B cell (primary cell): ENCODE results near the gene TNFRSF13B. TPM values are rescaled to one million over a fixed set of nuclear protein-coding genes. Genes with fewer than 3 reads are reported as not detected.

Source experiments
- ATAC-seq: fragments of 200-7000 bp; cut with Tn5 transposase; one replicate; pipeline ENCODE4 v1.10.0; 2021; ENCODE audit warnings: low read depth, mild to moderate bottlenecking, moderate number of reproducible peaks, moderate library complexity
- CTCF ChIA-PET: fragments of 350-600 bp; sonication (Branson Sonifier 250); formaldehyde crosslinking; loops from one replicate; lab custom pipeline; 2021; ENCODE audit warnings: antibody characterized with exemption, inconsistent platforms; lab: Charles Lee
- POLR2A ChIA-PET: fragments of 350-600 bp; sonication (Branson Sonifier 250); formaldehyde crosslinking; loops from one replicate; lab custom pipeline; 2021; ENCODE audit warnings: antibody characterized with exemption; lab: Charles Lee
- DNase-seq: peaks from one replicate; pipeline ENCODE4 v3.0.0; 2013
- H2AFZ ChIP-seq: 2 replicates; pipeline ENCODE4 v1.6.1; 2012; ENCODE audit warnings: mild to moderate bottlenecking, low read depth, low read length; ENCODE audit not compliant: insufficient read depth, poor library complexity, severe bottlenecking
- H3K27ac ChIP-seq, 2 donors: 1 replicate in 1 of 2; 2 replicates in 1 of 2; pipeline ENCODE4 v1.5.1; 2012 to 2013; ENCODE audit warnings: low read length in 2 of 2, mild to moderate bottlenecking in 2 of 2, moderate library complexity in 1 of 2
- H3K27me3 ChIP-seq, 4 experiments: fragments of 200-600 bp in 1 of 4; sonication (generic) in 1 of 4; replicated peaks in 1 of 4; 1 replicate in 2 of 4; 2 replicates in 2 of 4; pipeline versions ENCODE4 v1.6.1 to v1.7.0; 2013 to 2016; ENCODE audit warnings: low read length in 3 of 4, mild to moderate bottlenecking in 2 of 4, mixed read lengths in 1 of 4, moderate library complexity in 1 of 4; ENCODE audit not compliant: insufficient read depth in 4 of 4, control insufficient read depth in 3 of 4; ENCODE audit errors: control extremely low read depth in 1 of 4
- H3K36me3 ChIP-seq, 2 experiments: replicated peaks in 1 of 2; 1 replicate in 1 of 2; 2 replicates in 1 of 2; pipeline versions ENCODE4 v1.6.1 to v1.7.1; 2013; ENCODE audit warnings: low read length in 1 of 2; ENCODE audit not compliant: insufficient read depth in 2 of 2, control insufficient read depth in 1 of 2; ENCODE audit errors: control extremely low read depth in 1 of 2, extremely low read depth in 1 of 2
- H3K4me1 ChIP-seq, 2 donors: fragments of 200-600 bp in 1 of 2; sonication (generic) in 1 of 2; 1 replicate in 1 of 2; 2 replicates in 1 of 2; pipeline versions ENCODE4 v1.5.1 to v1.6.1; 2013 to 2017; ENCODE audit warnings: low read length in 2 of 2; ENCODE audit not compliant: control insufficient read depth in 2 of 2, insufficient read depth in 2 of 2
- H3K4me2 ChIP-seq: replicated peaks from 2 replicates; pipeline ENCODE3; 2012; ENCODE audit warnings: mild to moderate bottlenecking, low read depth, low read length; ENCODE audit not compliant: poor library complexity, severe bottlenecking
- H3K4me3 ChIP-seq, 5 experiments: fragments of 200-600 bp in 1 of 5; sonication (generic) in 1 of 5; 1 replicate in 3 of 5; 2 replicates in 2 of 5; pipeline versions ENCODE4 v1.5.1 to v1.7.0; 2011 to 2016; ENCODE audit warnings: low read length in 4 of 5, mild to moderate bottlenecking in 4 of 5, low read depth in 2 of 5, control low read depth in 1 of 5, moderate library complexity in 1 of 5; ENCODE audit not compliant: insufficient read depth in 1 of 5; ENCODE audit errors: control extremely low read depth in 1 of 5, extremely low read depth in 1 of 5
- H3K79me2 ChIP-seq: fragments of 200-600 bp; sonication (generic); one replicate; pipeline ENCODE4 v1.6.0; 2016; ENCODE audit warnings: low read length; ENCODE audit not compliant: control insufficient read depth, insufficient read depth
- H3K9ac ChIP-seq: fragments of 200-600 bp; sonication (generic); 2 replicates; pipeline ENCODE4 v1.6.1; 2017; ENCODE audit warnings: mild to moderate bottlenecking, low read length, moderate library complexity
- H3K9me3 ChIP-seq, 3 donors: one replicate each; pipeline versions ENCODE4 v1.6.1 to v1.7.1; 2013; ENCODE audit warnings: low read length in 2 of 3; ENCODE audit not compliant: control insufficient read depth in 2 of 3, insufficient read depth in 1 of 3; ENCODE audit errors: control extremely low read depth in 1 of 3
- H4K20me1 ChIP-seq: 2 replicates; pipeline ENCODE4 v1.6.0; 2012; ENCODE audit warnings: mild to moderate bottlenecking, low read length; ENCODE audit not compliant: insufficient read depth, control insufficient read depth, poor library complexity, severe bottlenecking
- H3K27ac Mint-ChIP-seq: one replicate; pipeline ENCODE4 v1.8.0; 2021; ENCODE audit warnings: mixed read lengths
- H3K27me3 Mint-ChIP-seq: one replicate; pipeline ENCODE4 v1.8.0; 2021; ENCODE audit warnings: mixed read lengths
- H3K4me1 Mint-ChIP-seq: one replicate; pipeline ENCODE4 v1.8.0; 2021; ENCODE audit warnings: mixed read lengths
- H3K4me3 Mint-ChIP-seq: one replicate; pipeline ENCODE4 v1.8.0; 2021; ENCODE audit warnings: mixed read lengths
- H3K9me3 Mint-ChIP-seq: one replicate; pipeline ENCODE4 v1.8.0; 2022; ENCODE audit warnings: mixed read lengths; ENCODE audit not compliant: insufficient read depth
- CTCF ChIP-seq: fragments of 200-600 bp; IDR thresholded peaks from one replicate; pipeline ENCODE4 v1.8.0; 2022; ENCODE audit warnings: antibody characterized with exemption, mild to moderate bottlenecking
- EZH2 ChIP-seq: IDR thresholded peaks from 2 replicates; pipeline ENCODE4 v1.6.1; 2012; ENCODE audit warnings: borderline replicate concordance, low read depth, mild to moderate bottlenecking, moderate library complexity, low read length; ENCODE audit not compliant: insufficient read depth, poor library complexity, severe bottlenecking
- WGBS: methylation state at CpG from one replicate; pipeline ENCODE4 v1.1.5; 2013; ENCODE audit warnings: missing lambda C conversion rate; ENCODE audit not compliant: insufficient coverage; 5-methylcytosine and 5-hydroxymethylcytosine counted together
- intact Hi-C: fragments of 100-400 bp; cut with micrococcal nuclease; formaldehyde crosslinking; loops from one replicate; pipeline ENCODE4 v1.10.0; 2022
- polyA plus RNA-seq: library from polyadenylated mRNA; depleted of rRNA; stranded (reverse); fragments of >200 nt; gene quantifications from 2 replicates; pipeline ENCODE4 v1.2.3, GENCODE V29; 2012
- total RNA-seq, 2 donors: library from RNA; stranded (reverse); fragments of 120-200 nt in 1 of 2; gene quantifications; 1 replicate in 1 of 2; 2 replicates in 1 of 2; pipeline versions ENCODE4 v1.2.3 to v1.2.4, GENCODE V29; 2013 to 2022

TNFRSF13B gene
- total and polyA plus RNA-seq, 2 donors (not counting 1 experiment from before 2014, with no cell fraction given): 74.5 to 219 TPM

- H2AFZ ChIP-seq: no peak overlapping the region
- no peaks in the 10 kb centered on the region for H3K9me3 ChIP-seq
- CTCF ChIA-PET: interaction anchor here (5.6 kb wide), 1 partner anchor 65 kb away, joined by 62 read pairs; no protein-coding TSS in a partner anchor
- intact Hi-C loops: no loop called here
- ATAC-seq (no peak), DNase-seq (no peak)
- H3K79me2 ChIP-seq: no peaks in the 10 kb centered on the region
- H3K27me3 Mint-ChIP-seq: no peaks in the 10 kb centered on the region
- no peak overlapping the region for H3K9ac ChIP-seq
- H3K4me3 ChIP-seq: no peak overlapping the region
- WGBS: 97% methylated on average over 11 of the region's 15 CpGs
- no peak overlapping the region for H3K4me3 Mint-ChIP-seq
- TF ChIP-seq EZH2 (no peak), CTCF (no peak)
- no peaks in the 10 kb centered on the region for H3K4me1 ChIP-seq
- H3K4me2 ChIP-seq: no peak overlapping the region
- no peaks in the 10 kb centered on the region for H3K27me3 ChIP-seq
- POLR2A ChIA-PET: no interaction called here
- peaks cover 3% of the 10 kb centered on the region for H3K4me1 Mint-ChIP-seq
- H3K36me3 ChIP-seq: peaks cover 0 to 5% of the 10 kb centered on the region in 2 experiments
- H3K9me3 Mint-ChIP-seq: no peaks in the 10 kb centered on the region
- H4K20me1 ChIP-seq: no peaks in the 10 kb centered on the region
- no peak overlapping the region for H3K27ac ChIP-seq
- peak overlapping the region; percentile 20 for H3K27ac Mint-ChIP-seq
Measured at GRCh38 chr17:16925461-16926060, 46.4 kb downstream of the TNFRSF13B start.

GRCh38 chr17:16924696-16925440 lies 47.0 kb downstream of the TNFRSF13B start:
- TF ChIP-seq CTCF: no peak
- no peak for TF ChIP-seq EZH2
- Mint-ChIP-seq H3K4me3 (no peak overlapping the region), H3K4me1 (peaks cover 3% of the 10 kb centered on the region), H3K27me3 (no peaks in the 10 kb centered on the region), H3K9me3 (no peaks in the 10 kb centered on the region), H3K27ac (peak overlapping the region; percentile 77)
- Histone ChIP-seq H3K4me1 (no peaks in the 10 kb centered on the region), H3K4me3 (no peak overlapping the region), H2AFZ (no peak overlapping the region), H3K4me2 (no peak overlapping the region), H3K27me3 (no peaks in the 10 kb centered on the region), H4K20me1 (no peaks in the 10 kb centered on the region), H3K36me3 (peaks cover 0 to 5% of the 10 kb centered on the region in 2 experiments), H3K79me2 (no peaks in the 10 kb centered on the region), H3K9ac (no peak overlapping the region), H3K9me3 (no peaks in the 10 kb centered on the region), H3K27ac (no peak overlapping the region)
- ATAC-seq (no peak), DNase-seq (no peak)
- CTCF ChIA-PET: interaction anchor here (5.6 kb wide), 1 partner anchor 66 kb away, joined by 62 read pairs; no protein-coding TSS in a partner anchor
- POLR2A ChIA-PET: no interaction called here
- 91% methylated on average over 6 of the region's 10 CpGs for WGBS
- intact Hi-C loops: no loop called here
